Fibroblast of upper back skin (primary cell): ENCODE results near the gene PHACTR1.

Experiments used
- DNase-seq: peaks from one replicate; pipeline ENCODE4 v3.0.0-alpha.2; 2013

The PHACTR1 gene

GRCh38 chr6:12804952-12805645 is 88.5 kb downstream of the PHACTR1 start:
- peak; percentile 62 for DNase-seq

GRCh38 chr6:12806136-12806535 is 89.6 kb downstream of the PHACTR1 start:
- DNase-seq: no peak

GRCh38 chr6:12806796-12807195 is 90.2 kb downstream of the PHACTR1 start:
- DNase-seq: no peak

- no peak for DNase-seq
These were observed 95.0 kb downstream of the PHACTR1 start for GRCh38 chr6:12811519-12811918.

GRCh38 chr6:12813321-12813720 is 96.8 kb downstream of the PHACTR1 start:
- peak; percentile 73 for DNase-seq

- DNase-seq: no peak
These were observed 97.4 kb downstream of the PHACTR1 start for GRCh38 chr6:12814015-12814414.

GRCh38 chr6:12815089-12815488 is 98.5 kb downstream of the PHACTR1 start:
- DNase-seq: no peak

GRCh38 chr6:12815884-12816600 is 99.5 kb downstream of the PHACTR1 start:
- DNase-seq: no peak

- peak; percentile 17 for DNase-seq
These were observed 101.8 kb downstream of the PHACTR1 start for GRCh38 chr6:12818324-12818723.

GRCh38 chr6:12823847-12824246 is 107.3 kb downstream of the PHACTR1 start:
- DNase-seq: no peak

GRCh38 chr6:12826584-12826983 is 110.0 kb downstream of the PHACTR1 start:
- DNase-seq: no peak

- DNase-seq: no peak
These were observed 111.4 kb downstream of the PHACTR1 start for GRCh38 chr6:12827921-12828320.

- no peak for DNase-seq
These were observed 115.7 kb downstream of the PHACTR1 start for GRCh38 chr6:12832226-12832735.

GRCh38 chr6:12836009-12836408 is 119.4 kb downstream of the PHACTR1 start:
- DNase-seq: no peak

- DNase-seq: no peak
These were observed 125.1 kb downstream of the PHACTR1 start for GRCh38 chr6:12841619-12842018.

GRCh38 chr6:12842114-12842513 is 125.5 kb downstream of the PHACTR1 start:
- DNase-seq: no peak

- no peak for DNase-seq
These were observed 126.1 kb downstream of the PHACTR1 start for GRCh38 chr6:12842658-12843057.

- DNase-seq: peak; percentile 20
These were observed 128.0 kb downstream of the PHACTR1 start for GRCh38 chr6:12844284-12845223.

GRCh38 chr6:12845224-12846004 is 128.8 kb downstream of the PHACTR1 start:
- no peak for DNase-seq

- no peak for DNase-seq
These were observed 132.6 kb downstream of the PHACTR1 start for GRCh38 chr6:12848964-12849808.

- peak; percentile 7 for DNase-seq
These were observed 133.2 kb downstream of the PHACTR1 start for GRCh38 chr6:12849809-12850198.
